Heart right ventricle (tissue), 16 donors: ENCODE measurements around the gene PPP3CA. TPM values are rescaled to one million over a fixed set of nuclear protein-coding genes. Genes with fewer than 3 reads are reported as not detected.

Experiments used
- ATAC-seq, 8 donors: fragments of 200-7000 bp; cut with Tn5 transposase; one replicate each; pipeline ENCODE4 v1.9.1; 2020; ENCODE audit warnings: mild to moderate bottlenecking in 8 of 8, moderate library complexity in 8 of 8, moderate number of reproducible peaks in 1 of 8
- DNase-seq, 2 donors: peaks; one replicate each; pipeline ENCODE4 v3.0.0-alpha.2; 2020
- H3K27ac ChIP-seq, 10 donors: fragments of 200-600 bp; sonication (generic) in 2 of 10; one replicate each; pipeline versions ENCODE4 v1.5.0 to v1.8.0; 2020 to 2022; ENCODE audit warnings: mild to moderate bottlenecking in 3 of 10
- H3K27me3 ChIP-seq, 7 donors: fragments of 200-600 bp; one replicate each; pipeline ENCODE4 v1.8.0; 2021 to 2022; ENCODE audit warnings: mild to moderate bottlenecking in 2 of 7
- H3K36me3 ChIP-seq, 9 donors: fragments of 200-600 bp; sonication (generic) in 1 of 9; one replicate each; pipeline versions ENCODE4 v1.5.0 to v1.8.0; 2020 to 2022; ENCODE audit warnings: mild to moderate bottlenecking in 2 of 9
- H3K4me1 ChIP-seq, 9 donors: fragments of 200-600 bp; sonication (generic) in 1 of 9; one replicate each; pipeline versions ENCODE4 v1.5.0 to v1.8.0; 2020 to 2022; ENCODE audit warnings: mild to moderate bottlenecking in 4 of 9
- H3K4me3 ChIP-seq, 10 donors: fragments of 200-600 bp; sonication (generic) in 2 of 10; one replicate each; pipeline versions ENCODE4 v1.5.0 to v1.8.0; 2020 to 2022; ENCODE audit warnings: mild to moderate bottlenecking in 7 of 10, moderate library complexity in 2 of 10
- H3K9me3 ChIP-seq, 11 donors: fragments of 200-600 bp in 10 of 11; sonication (generic) in 2 of 11; one replicate each; pipeline versions ENCODE4 v1.5.0 to v1.8.0; 2013 to 2022; ENCODE audit warnings: mild to moderate bottlenecking in 2 of 11, control low read depth in 1 of 11, moderate library complexity in 1 of 11
- WGBS, 2 donors: extraction: QIAGEN DNeasy Blood & Tissue Kit; methylation state at CpG; one replicate each; pipeline ENCODE4 v1.1.7; 2013; ENCODE audit warnings: inconsistent platforms in 1 of 2; 5-methylcytosine and 5-hydroxymethylcytosine counted together
- intact Hi-C, 10 donors: fragments of 100-400 bp; cut with DNase I; formaldehyde crosslinking; loops; one replicate each; pipeline versions ENCODE4 v1.11.1 to v1.14.2; 2022
- polyA plus RNA-seq, 2 donors: library from polyadenylated mRNA; stranded (reverse); fragments of 200-250 nt; gene quantifications; one replicate each; pipeline ENCODE4 v1.2.3, GENCODE V29; 2013
- total RNA-seq, 10 donors: library from RNA; stranded (reverse); fragmentation: NEBNext Ultra II Directional in 3 of 10; extraction: Animal tissue kit (Norgen Biotek cat#: 25700) in 3 of 10; gene quantifications; one replicate each; pipeline versions ENCODE4 v1.2.1 to v1.2.4, GENCODE V29; 2021 to 2023
- TF ChIP-seq, protein P1 (sequence below), 9 donors: fragments of 200-600 bp; sonication (generic) in 2 of 9; IDR thresholded peaks; one replicate each; pipeline versions ENCODE4 v1.5.0 to v1.8.0; 2021 to 2022; ENCODE audit warnings: antibody characterized with exemption in 9 of 9, mild to moderate bottlenecking in 5 of 9, moderate library complexity in 1 of 9
- donor health status: Arrhythmogenic right ventricular cardiomyopathy.
- donor health status: ischemic (EF 13 %, LVEDD 7.1; RV severe dilation, severe dysfunction).
- donor health status: healthy with polysubstance abuse.
- donor health status: DM: no; HTN: yes; CAD: no.
- donor health status: DM: no; HTN: no; CAD: no.
- donor health status: ischemic (EF 25% LVEDD 6.9; RV normal size, moderate dysfunction).
- donor health status: ischemic (EF 25% LVEDD 5.7; RV mildly dilated, moderate dysfunction).
- donor health status: healthy.
- donor health status: DM: yes; HTN: yes; CAD: no.
- donor health status: Ischemic cardiomyopathy.
- donor health status: ischemic (EF 35%, LVEDD 5.7; RV mildly dilated, moderate dysfunction).
- donor health status: nonischemic (EF 11% LVEDD 7.7; RV severe dilation, severe dysfunction).
- donor health status: DM: yes; HTN: yes; CAD: no.
- donor health status: PGD.
- donor health status: ischemic (EF 29% LVEDD 5.4; RV normal size, mild dysfunction).
- donor health status: nonischemic (EF 23%, LVEDD 6.1; RV moderate dilation, normal function).

The PPP3CA gene
- total and polyA plus RNA-seq, 12 donors: 8.1 to 30.8 (median 19.1) TPM

DNA sequence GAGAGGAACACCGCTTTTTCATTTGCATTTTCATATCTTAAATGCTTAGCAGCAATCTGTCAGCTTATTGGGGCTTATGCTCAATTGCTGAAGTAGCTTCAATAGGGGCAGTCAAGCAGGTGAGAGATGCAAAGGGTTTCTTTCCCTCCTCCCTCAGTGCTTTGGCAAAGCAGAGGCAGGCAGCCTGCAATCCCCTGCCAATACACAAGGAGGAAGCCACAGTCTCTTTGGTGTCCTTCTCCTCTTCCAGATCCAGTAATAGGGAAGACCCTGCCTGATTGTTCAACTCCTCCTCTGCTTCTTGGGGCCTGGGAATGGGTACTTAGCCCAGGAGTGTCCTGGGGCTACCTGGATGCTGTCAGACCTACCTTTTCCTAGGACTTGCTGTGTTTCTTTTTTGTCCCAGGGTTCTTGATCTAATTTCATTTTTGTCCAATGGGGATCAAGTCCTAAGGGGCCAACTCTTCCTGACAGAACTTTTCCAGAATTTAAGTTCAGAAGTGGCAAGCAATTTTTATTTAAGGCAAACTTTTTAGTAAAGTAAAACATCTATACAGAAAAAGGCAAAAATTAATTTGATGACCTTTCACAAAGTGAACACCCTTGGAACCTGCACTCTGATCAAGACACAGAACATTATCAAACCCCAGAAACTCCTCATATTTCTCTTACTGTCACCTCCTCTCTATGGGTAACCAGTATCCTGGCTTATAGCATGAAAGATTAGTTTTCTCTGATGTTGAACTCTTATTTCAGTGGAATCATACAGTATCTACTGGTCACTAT lies 260.3 kb downstream of the PPP3CA start:
- 55 to 100% methylated on average over 1 of the region's 1 CpG for WGBS, 2 donors
- H3K9me3 ChIP-seq: no peaks in the 10 kb centered on the region
- intact Hi-C loops: no loop called here
- H3K27me3 ChIP-seq: no peaks in the 10 kb centered on the region
- no peak overlapping the region for H3K4me3 ChIP-seq
- H3K36me3 ChIP-seq: peaks cover 0 to 20% (median 0%) of the 10 kb centered on the region in 9 donors
- TF ChIP-seq, protein P1, sequence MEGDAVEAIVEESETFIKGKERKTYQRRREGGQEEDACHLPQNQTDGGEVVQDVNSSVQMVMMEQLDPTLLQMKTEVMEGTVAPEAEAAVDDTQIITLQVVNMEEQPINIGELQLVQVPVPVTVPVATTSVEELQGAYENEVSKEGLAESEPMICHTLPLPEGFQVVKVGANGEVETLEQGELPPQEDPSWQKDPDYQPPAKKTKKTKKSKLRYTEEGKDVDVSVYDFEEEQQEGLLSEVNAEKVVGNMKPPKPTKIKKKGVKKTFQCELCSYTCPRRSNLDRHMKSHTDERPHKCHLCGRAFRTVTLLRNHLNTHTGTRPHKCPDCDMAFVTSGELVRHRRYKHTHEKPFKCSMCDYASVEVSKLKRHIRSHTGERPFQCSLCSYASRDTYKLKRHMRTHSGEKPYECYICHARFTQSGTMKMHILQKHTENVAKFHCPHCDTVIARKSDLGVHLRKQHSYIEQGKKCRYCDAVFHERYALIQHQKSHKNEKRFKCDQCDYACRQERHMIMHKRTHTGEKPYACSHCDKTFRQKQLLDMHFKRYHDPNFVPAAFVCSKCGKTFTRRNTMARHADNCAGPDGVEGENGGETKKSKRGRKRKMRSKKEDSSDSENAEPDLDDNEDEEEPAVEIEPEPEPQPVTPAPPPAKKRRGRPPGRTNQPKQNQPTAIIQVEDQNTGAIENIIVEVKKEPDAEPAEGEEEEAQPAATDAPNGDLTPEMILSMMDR (IDR thresholded peaks at IDR 0.05): no peak
- H3K27ac ChIP-seq: no peak overlapping the region
- no peaks in the 10 kb centered on the region for H3K4me1 ChIP-seq
- ATAC-seq: no peak
- DNase-seq: no peak

- Histone ChIP-seq H3K4me3 (no peak overlapping the region), H3K27me3 (no peaks in the 10 kb centered on the region), H3K36me3 (peaks cover 0 to 35% (median 0%) of the 10 kb centered on the region in 9 donors), H3K9me3 (no peaks in the 10 kb centered on the region), H3K27ac (no peak overlapping the region), H3K4me1 (peaks cover 0 to 4% (median 0%) of the 10 kb centered on the region in 9 donors)
- intact Hi-C loops: no loop called here
- WGBS, 2 donors: 68 to 72% methylated on average over 3 of the region's 3 CpGs
- ATAC-seq (no peak), DNase-seq (no peak)
- TF ChIP-seq, protein P1 (IDR thresholded peaks at IDR 0.05): no peak
Observed at GRCh38 chr4:101083131-101083530, 264.2 kb downstream of the PPP3CA start.

- H3K4me1 ChIP-seq: peaks cover 0 to 10% (median 0%) of the 10 kb centered on the region in 9 donors
- H3K27me3 ChIP-seq: no peaks in the 10 kb centered on the region
- DNase-seq: no peak
- H3K27ac ChIP-seq: no peak overlapping the region
- TF ChIP-seq, protein P1 (IDR thresholded peaks at IDR 0.05): no peak
- intact Hi-C loops: no loop called here
- WGBS, 2 donors: 80 to 86% methylated on average over 3 of the region's 3 CpGs
- no peak for ATAC-seq
- no peaks in the 10 kb centered on the region for H3K9me3 ChIP-seq
- no peak overlapping the region for H3K4me3 ChIP-seq
- peaks cover 0 to 35% (median 0%) of the 10 kb centered on the region in 9 donors for H3K36me3 ChIP-seq
Observed at GRCh38 chr4:101081695-101082369, 265.5 kb downstream of the PPP3CA start.

- ATAC-seq: no peak
- TF ChIP-seq, protein P1 (IDR thresholded peaks at IDR 0.05): no peak
Observed at GRCh38 chr4:101081166-101081565, 266.2 kb downstream of the PPP3CA start.

More at GRCh38 chr4:101081166-101081565, 266.2 kb downstream of the PPP3CA start:
- Histone ChIP-seq H3K4me3 (no peak overlapping the region), H3K36me3 (peaks cover 0 to 35% (median 0%) of the 10 kb centered on the region in 9 donors), H3K27me3 (no peaks in the 10 kb centered on the region), H3K4me1 (peaks cover 0 to 10% (median 0%) of the 10 kb centered on the region in 9 donors), H3K27ac (no peak overlapping the region), H3K9me3 (no peaks in the 10 kb centered on the region)
- DNase-seq: no peak
- intact Hi-C loops: no loop called here
